Measurements from ENCODE around the gene LOXL3.
"Not testable (repeated sequence)": the region's sequence is repeated elsewhere in the genome, so short reads cannot be mapped to it uniquely, and the experiment has no call there.

Gene LOXL3

GRCh38 chr2:74483675-74484164 is 70.0 kb downstream of the LOXL3 start:
- DNase-seq, result not testable (repeated sequence)

- peak; percentile 86 for DNase-seq
These were observed 70.7 kb downstream of the LOXL3 start, which contains the start of the genes CCDC142 and TTC31 for GRCh38 chr2:74482801-74483674. TSS of gene CCDC142 (minus strand) at chr2:74482998. CDS start at chr2:74482837, 161 bp downstream. TSS of gene TTC31 (plus strand) at chr2:74483081. CDS start at chr2:74483096, 15 bp downstream.
